Activated naive CD4-positive, alpha-beta T cell treated with anti-CD3 and anti-CD28 coated beads, Interleukin-2, amount 50 U/mL, for 72 hours (primary cell): ENCODE results near the gene LGR6. TPM values are rescaled to one million over a fixed set of nuclear protein-coding genes. Genes with fewer than 3 reads are reported as not detected.

Experiments
- ATAC-seq, 2 donors: fragments of 150-1000 bp; cut with Tn5 transposase; 2 replicates each; pipeline ENCODE4 v1.10.0; 2021; ENCODE audit warnings: mild to moderate bottlenecking in 2 of 2, moderate library complexity in 2 of 2
- DNase-seq, 2 donors: peaks; one replicate each; pipeline ENCODE4 v3.0.0; 2021 to 2022; ENCODE audit warnings: low spot score in 2 of 2
- H3K27ac Mint-ChIP-seq, 2 donors: one replicate each; pipeline ENCODE4 v1.8.0; 2022; ENCODE audit warnings: mild to moderate bottlenecking in 2 of 2, mixed read lengths in 2 of 2
- H3K36me3 Mint-ChIP-seq, 2 donors: one replicate each; pipeline ENCODE4 v1.8.0; 2022; ENCODE audit warnings: mixed read lengths in 2 of 2
- H3K9me3 Mint-ChIP-seq, 2 donors: one replicate each; pipeline ENCODE4 v1.8.0; 2022; ENCODE audit warnings: mixed read lengths in 2 of 2
- total RNA-seq, 2 donors: library from RNA; stranded (reverse); gene quantifications; one replicate each; pipeline ENCODE4 v1.2.3, GENCODE V29; 2022

Gene LGR6
- total RNA-seq, 2 donors from 2014 or later, result 0.14 TPM

DNA sequence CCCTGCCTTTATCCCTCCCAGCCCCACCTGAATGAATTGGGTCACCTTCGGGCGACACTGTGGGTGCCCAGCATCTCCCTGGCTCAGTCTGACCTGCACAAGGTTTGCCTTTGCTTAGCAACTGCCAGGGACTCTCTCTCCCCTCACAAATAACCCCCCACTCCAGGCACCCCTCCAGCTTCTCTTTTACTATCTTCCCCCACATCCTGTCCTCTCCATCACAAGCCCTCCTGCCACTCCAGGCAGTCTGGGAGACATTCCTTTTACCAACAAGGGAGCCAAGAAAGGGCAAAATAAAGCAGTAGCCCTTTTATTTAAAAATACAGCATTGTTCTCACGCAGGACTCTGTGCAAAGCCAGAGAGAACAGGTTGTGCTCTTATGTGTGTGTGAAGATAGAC, 23.9 kb downstream of the LGR6 start:
- peaks cover 0 to 6% of the 10 kb centered on the region in 2 donors for H3K36me3 Mint-ChIP-seq
- DNase-seq, result no peak
- H3K9me3 Mint-ChIP-seq, result no peaks in the 10 kb centered on the region
- no peak for ATAC-seq
- H3K27ac Mint-ChIP-seq, result no peak overlapping the region

DNA sequence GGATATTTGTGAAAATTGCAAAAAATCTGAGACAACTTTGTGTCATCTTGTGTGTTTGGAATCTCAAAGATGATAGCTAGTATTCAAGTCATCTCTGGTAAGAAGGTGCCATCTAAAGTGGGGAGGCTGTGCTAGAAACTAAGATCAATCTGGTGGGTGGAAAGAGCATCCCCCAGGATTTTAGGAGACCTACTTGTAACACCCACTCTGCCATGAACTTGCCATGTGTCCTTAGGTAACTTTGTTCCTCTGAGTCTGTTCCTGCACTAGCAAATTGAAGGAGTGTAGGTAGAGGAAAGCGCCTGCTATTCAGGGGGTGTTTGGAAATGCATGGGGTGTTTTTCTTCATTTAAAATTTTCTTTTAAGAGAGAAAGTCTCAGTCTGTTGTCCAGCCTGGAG, 24.4 kb downstream of the LGR6 start:
- DNase-seq (no peak), ATAC-seq (no peak)
- Mint-ChIP-seq H3K36me3 (peaks cover 0 to 6% of the 10 kb centered on the region in 2 donors), H3K27ac (no peak overlapping the region), H3K9me3 (no peaks in the 10 kb centered on the region)

DNA sequence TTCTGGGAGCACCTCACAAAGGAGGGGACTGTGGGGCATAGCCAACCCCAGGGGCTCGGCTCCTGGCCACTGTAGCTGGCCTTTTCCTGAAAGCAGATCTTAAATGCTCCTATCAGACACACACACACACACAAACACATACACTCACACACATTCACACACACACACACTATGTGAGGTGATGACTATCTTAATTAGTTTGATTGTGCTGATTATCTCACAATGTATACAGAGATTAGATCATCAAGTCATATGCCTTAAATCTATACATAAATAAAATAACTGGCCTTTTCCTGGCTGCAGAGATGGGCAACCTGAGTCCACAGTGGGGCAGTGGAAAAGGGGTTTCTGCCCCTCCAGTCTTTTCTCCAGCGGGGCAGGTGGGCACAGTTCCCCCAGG, 27.1 kb downstream of the LGR6 start:
- no peaks in the 10 kb centered on the region for H3K9me3 Mint-ChIP-seq
- no peak for DNase-seq
- H3K27ac Mint-ChIP-seq, result peak overlapping the region in 1 of 2 donors; percentile 19
- no peak for ATAC-seq
- H3K36me3 Mint-ChIP-seq, result no peaks in the 10 kb centered on the region

DNA sequence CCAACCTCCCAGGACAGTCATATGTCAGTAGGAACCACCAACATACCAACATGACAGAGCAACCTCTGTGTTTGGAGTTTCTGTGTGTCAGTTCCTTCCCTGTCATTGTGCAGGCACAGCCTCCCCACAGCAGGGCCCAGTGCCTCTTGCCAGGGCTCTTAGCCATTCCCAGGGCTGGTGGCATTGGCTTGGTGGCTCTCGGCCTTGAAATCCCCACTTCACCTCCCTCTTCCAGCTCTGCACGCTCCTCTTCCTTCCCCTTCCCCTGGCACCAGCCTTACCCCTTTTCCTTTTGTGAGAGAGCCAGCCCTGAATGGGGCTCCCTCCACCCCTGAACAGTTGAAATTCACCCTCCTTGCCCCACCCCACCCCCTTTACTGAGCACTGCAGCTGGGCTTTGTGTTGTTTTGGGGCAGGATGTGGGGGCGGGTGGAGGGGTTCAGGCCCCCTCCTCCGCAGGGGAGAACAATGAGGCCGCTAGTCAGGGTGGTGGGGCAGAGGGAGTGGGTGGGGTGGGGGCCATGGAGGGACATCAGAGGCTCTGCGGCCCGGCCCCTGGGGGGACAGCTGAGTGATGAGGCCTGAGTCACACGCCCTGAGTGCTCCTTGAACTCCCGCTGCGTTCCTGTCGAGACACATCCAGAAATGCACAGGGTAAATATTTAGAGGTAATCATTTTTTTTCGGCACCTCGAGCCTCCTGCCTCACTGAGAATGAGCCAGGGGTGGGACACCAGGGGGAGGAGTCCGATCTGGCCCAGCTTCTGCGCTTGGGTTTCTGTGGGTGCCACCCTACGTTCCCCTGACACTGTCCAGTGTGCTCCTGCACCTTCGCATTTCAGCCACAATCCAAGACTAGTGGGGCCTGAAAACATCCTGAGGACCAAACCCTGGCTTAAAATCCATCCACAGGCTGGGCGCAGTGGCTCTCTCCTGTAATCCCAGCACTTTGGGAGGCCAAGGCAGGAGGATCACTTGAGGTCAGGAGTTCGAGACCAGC, 28.6 kb downstream of the LGR6 start:
- ATAC-seq, result peak in 1 of 2 donors; percentile 26
- peak overlapping the region in 1 of 2 donors; percentile 56 for H3K27ac Mint-ChIP-seq
- no peak for DNase-seq
- no peaks in the 10 kb centered on the region for H3K9me3 Mint-ChIP-seq
- H3K36me3 Mint-ChIP-seq, result no peaks in the 10 kb centered on the region

DNA sequence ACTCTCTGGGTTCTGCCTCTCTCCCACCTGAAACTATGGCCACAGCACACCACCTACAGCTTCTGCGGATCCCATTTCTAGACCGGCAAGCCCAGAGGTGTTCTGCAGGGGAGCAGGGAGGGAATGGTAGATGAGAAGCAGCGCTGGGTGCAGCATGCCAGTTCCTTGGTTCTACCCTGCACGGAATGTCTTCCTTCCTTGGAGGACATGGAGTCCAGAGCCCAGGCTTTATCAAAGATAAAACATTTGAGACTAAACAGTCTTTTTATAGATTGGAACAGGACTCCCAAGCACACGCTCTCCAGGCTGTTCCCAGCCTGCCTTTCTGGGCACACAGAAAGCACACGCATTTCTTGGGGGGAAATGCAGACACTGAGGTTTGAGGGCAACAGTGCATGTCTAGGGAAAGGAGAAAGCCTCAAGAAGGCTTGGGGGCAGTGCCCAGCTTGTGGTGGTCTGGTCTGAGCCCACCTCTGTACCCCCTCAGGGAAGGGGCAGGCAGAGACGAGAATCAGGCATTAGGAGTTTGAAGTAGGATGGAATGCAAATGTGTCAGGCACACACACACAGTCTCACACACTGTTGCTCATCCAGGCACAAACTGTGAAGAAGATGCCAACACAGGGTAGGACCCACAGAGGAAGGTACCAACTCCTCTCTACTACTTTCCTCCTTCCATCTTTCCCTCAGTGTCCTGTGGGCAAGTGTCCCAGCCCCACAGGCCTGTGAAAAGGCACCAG, 29.7 kb downstream of the LGR6 start:
- no peak for DNase-seq
- no peak for ATAC-seq

DNA sequence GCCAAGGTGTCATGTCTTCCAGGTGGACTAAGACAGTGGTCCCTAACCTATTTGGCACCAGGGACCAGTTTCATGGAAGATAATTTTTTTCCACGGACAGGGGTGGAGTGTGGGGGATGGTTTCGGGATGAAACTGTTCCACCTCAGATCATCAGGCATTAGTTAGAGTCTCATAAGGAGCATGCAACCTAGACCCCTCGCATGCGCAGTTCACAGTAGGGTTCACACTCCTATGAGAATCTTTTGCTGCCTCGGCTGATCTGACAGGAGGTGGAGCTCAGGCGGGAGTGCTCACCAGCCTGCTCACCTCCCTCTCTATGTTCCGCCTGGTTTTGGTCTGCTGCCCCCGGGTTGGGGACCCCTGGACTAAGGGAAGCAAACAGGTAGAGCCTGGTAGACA, 30.9 kb downstream of the LGR6 start:
- ATAC-seq, result no peak
- no peaks in the 10 kb centered on the region for H3K9me3 Mint-ChIP-seq
- DNase-seq, result no peak
- H3K36me3 Mint-ChIP-seq, result no peaks in the 10 kb centered on the region
- H3K27ac Mint-ChIP-seq, result no peak overlapping the region

More for the DNA sequence above, 29.7 kb downstream of the LGR6 start:
- Mint-ChIP-seq H3K9me3 (no peaks in the 10 kb centered on the region), H3K36me3 (no peaks in the 10 kb centered on the region), H3K27ac (peak overlapping the region in 1 of 2 donors; percentile 70)

DNA sequence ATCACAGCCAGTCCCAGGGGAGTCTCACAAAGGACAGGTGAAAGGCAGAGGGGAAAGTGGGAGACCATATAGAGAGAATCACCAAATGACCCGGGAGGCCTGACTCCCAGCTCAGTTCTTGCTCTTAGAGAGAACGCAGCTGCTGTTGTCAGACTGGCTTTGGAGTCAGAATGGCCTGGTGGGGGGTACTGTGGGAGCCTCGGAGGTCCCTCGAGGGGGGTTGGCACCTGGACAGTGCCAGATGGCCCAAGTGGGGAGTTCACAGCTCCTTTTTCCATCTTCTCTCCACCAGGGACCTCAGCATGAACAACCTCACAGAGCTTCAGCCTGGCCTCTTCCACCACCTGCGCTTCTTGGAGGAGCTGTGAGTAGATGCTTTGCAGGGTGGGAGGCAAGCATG, 31.5 kb downstream of the LGR6 start:
- DNase-seq, result no peak
- Mint-ChIP-seq H3K27ac (no peak overlapping the region), H3K36me3 (no peaks in the 10 kb centered on the region), H3K9me3 (no peaks in the 10 kb centered on the region)
- ATAC-seq, result no peak

DNA sequence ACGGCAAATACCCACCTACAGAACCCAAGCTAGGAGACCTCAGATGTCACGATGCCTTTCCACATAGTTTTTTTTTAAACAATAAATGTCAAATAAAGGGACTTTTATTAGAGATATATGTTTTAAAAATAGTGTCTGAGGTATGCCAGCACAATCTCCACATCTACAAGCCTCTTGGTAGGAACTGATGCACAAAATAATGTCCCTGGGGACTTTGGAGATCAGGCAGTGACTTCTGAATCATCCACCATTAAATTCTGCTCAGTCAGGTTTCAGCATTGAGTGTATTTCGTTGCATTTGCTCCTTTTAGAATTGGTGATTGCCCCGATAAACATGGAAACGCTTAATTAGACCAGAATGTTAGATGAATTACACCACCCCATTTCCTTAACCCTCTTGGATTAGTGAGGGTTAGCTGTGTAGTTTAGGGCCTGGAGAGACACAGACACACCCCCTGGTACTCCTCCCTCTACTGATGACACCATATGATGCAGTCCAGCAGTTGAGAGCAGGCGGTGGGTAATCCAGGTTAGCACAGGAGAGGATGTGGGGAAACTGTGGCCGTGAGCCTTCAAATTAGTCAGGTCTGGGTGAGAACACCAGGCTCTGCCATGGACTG, 33.6 kb downstream of the LGR6 start:
- H3K27ac Mint-ChIP-seq, result no peak overlapping the region
- no peaks in the 10 kb centered on the region for H3K9me3 Mint-ChIP-seq
- ATAC-seq (peak in 1 of 2 donors; percentile 27), DNase-seq (no peak)
- no peaks in the 10 kb centered on the region for H3K36me3 Mint-ChIP-seq

DNA sequence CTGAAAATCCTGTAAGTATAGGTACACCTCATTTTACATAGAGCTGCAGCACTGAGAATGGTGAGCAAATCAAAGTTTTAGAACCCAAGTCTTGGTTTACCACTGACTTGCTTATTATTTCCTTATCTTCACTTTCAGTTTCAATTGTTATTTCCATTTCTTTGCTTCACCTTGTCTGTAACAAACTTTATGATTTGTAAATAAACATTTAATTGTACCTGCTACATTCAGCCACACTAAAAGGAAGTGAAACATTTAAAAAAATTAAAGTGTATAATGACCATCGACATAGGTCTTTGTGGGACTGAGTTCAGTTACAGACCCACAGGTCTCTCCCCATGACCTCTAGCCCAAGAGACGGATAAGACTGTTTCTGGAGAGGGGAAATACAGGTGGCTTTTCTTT, 34.4 kb downstream of the LGR6 start:
- no peak for DNase-seq
- ATAC-seq, result peak in 1 of 2 donors; percentile 38
- Mint-ChIP-seq H3K9me3 (no peaks in the 10 kb centered on the region), H3K36me3 (no peaks in the 10 kb centered on the region), H3K27ac (peak overlapping the region in 1 of 2 donors; percentile 20)

DNA sequence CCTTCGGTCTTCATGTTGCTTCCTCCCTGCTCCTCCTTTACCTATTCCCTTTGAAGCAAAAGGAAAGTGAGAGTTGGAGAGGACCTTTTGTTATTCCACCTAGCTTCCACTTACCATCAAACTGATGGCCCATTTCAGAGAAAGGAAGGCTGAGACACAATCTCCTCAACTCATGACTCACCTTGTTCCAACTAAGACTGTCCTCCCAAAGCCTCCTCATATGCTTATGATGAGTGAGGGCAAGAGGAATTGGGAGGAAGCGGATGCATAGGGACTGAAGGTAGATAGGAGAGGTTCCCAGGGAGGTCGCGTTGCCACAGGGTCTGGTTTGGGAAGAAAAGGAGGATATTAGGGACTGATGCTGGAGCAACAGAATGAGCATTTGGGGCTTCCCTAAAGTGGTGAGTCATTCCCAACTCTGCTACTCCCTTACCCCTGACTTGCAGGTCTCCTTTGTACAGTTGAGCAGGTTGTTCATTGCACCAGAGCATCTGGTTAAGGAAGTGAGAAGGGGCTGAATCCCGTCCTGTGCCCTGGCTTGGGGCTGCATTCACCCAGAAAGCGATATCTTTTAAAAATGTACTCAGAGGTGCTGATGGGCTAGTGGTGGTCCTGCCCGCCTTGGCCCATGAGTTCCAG, 35.0 kb downstream of the LGR6 start:
- Mint-ChIP-seq H3K36me3 (no peaks in the 10 kb centered on the region), H3K9me3 (no peaks in the 10 kb centered on the region), H3K27ac (peak overlapping the region in 1 of 2 donors; percentile 20)
- DNase-seq (no peak), ATAC-seq (peak; percentile 26 to 76)

DNA sequence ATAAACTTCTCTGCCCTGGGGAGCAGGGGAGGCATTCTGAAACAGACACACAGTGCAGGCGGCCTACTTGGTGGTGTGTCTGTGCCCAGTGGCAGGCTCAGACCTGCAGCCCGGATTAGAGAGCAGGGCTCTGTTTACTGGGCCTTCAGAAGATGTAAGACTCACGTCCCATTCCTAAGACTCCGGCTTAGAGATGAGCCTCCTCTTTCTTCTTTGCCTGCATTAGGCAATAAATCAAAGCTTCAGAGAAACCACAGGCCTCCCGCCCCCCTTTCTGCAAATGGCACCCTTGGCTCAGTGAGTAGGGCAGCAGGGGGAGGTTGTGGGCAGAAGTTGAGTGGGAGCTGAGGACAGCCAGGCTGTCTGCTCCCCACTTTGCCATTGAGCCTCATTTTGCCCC, 35.8 kb downstream of the LGR6 start:
- Mint-ChIP-seq H3K36me3 (no peaks in the 10 kb centered on the region), H3K9me3 (no peaks in the 10 kb centered on the region), H3K27ac (no peak overlapping the region)
- no peak for ATAC-seq
- DNase-seq, result no peak

DNA sequence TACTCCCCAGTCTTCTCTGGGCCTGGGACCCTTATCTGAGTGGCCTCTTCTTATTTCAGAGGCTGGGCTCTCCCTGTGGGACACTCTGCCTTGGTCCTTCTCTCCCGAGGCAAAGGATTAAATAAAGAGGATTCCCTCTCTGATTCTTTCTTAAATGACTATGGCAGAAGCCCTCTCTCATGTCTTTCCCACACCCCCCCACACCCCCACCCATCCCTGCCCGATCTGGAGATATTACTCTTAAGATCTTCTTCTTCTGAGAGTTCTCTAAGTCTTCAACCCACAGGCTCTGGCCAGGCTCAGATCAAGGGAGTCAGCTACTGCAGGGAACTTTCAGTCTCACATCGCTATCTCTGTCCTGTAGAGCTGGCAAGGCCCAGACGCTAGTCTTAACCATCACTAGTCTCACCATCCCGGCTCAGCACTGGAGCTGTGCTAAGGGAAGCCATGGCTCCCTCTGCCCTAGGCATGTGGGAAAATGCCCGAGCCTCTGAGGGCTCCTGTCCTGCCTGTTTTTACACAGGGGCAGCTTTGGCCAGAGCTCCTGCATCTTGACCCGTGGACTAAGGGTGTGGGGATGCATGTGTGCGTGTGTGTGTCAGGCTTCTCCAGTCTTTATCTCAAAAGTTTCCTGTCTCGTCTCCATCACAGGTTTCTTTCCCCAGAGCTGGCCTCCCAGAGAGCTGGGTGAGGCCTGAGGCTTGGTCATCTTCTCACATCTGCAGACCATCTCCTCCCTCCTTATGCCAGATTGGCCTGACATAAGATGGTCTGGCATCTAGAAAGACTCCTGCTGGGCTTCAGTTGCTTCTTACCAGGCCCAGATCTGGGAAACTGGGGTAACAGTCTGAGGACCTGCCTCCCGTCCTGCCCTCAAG, 36.7 kb downstream of the LGR6 start:
- H3K36me3 Mint-ChIP-seq, result no peaks in the 10 kb centered on the region
- ATAC-seq, result no peak

DNA sequence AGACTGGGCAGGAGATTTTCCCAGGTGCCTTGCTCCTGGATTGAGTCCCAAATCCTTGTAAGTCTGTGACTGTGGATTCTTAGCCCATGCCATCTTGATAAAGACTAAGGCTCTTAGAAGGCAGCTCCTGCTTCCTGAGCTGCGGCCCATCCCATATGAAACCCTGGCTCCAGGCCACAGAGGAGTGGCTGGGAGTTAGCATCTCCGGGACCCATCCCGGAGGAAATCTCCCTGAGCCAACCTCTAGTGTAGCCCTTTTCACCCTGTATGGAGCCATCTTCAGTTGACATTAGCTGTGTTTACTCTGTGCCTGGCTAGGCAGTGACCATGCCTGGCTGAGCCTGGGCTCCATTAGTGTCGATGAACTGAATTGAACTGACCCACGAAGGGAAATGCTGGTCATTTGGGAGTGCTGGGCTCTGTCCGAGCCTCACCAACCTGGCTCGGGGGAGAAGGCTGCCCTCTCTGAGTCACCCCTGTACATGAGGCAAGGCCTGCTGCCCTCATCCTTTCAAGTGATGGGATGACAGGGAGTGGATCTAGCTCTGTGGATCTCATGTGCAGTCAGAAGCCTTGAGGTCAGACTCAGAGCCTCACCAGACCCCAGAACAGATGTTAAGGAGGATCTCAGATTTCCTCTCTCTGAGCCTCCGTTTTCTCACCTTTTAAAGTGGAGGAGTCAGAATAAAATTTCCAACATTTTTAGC, 37.5 kb downstream of the LGR6 start:
- H3K9me3 Mint-ChIP-seq, result no peaks in the 10 kb centered on the region
- DNase-seq (no peak), ATAC-seq (no peak)
- no peak overlapping the region for H3K27ac Mint-ChIP-seq
- no peaks in the 10 kb centered on the region for H3K36me3 Mint-ChIP-seq

More for the DNA sequence above, 36.7 kb downstream of the LGR6 start:
- no peak for DNase-seq
- Mint-ChIP-seq H3K27ac (no peak overlapping the region), H3K9me3 (no peaks in the 10 kb centered on the region)

DNA sequence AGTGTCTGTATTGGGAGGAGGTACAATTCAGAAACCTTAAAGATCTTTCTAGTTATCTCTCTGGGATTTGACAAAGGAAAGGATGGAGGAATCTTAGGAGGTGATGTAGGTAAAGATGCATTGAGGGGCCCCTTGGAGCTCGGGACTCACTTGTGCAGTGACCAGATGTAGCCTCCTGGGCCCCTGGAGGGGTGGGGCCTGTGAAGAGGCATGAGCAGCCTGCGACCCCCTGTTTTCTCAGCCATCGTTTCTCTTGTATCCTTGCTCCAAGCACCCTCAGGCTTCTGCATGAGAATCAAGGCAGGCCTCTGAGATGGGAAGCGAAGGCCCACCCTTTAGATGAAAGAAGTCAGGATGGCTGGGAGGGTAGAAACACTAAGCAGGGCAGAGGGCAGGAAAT, 39.6 kb downstream of the LGR6 start:
- ATAC-seq, result no peak
- no peaks in the 10 kb centered on the region for H3K36me3 Mint-ChIP-seq
- no peaks in the 10 kb centered on the region for H3K9me3 Mint-ChIP-seq

DNA sequence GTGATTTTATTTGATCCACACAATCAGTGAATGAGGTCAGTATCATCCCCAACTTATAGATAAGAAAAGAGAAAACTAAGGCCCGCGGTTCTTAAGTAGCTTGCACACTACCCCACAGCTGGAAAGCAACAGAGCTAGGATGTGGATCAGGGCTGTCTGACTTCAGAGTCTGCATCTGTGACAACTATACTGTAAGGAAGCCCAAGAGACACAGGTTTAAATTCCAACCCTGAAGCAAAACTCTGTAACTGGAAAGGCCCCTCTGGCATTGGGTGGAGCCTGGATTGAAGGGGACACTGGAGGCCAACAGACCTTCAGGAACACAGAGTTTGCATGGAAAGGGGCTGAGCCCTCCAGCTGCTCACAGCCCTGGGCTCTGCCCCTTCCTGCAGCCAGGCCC, 40.2 kb downstream of the LGR6 start:
- DNase-seq (no peak), ATAC-seq (no peak)
- Mint-ChIP-seq H3K9me3 (no peaks in the 10 kb centered on the region), H3K27ac (no peak overlapping the region), H3K36me3 (no peaks in the 10 kb centered on the region)

More for the DNA sequence above, 39.6 kb downstream of the LGR6 start:
- no peak for DNase-seq
- peak overlapping the region in 1 of 2 donors; percentile 15 for H3K27ac Mint-ChIP-seq
